HG03520 (cell line): ENCODE measurements around the gene RIC3.
"Not testable (repeated sequence)": the region's sequence is repeated elsewhere in the genome, so short reads cannot be mapped to it uniquely, and the experiment has no call there.

Experiments
- ATAC-seq: cut with Tn5 transposase; IDR thresholded peaks from one replicate; pipeline ENCODE4 v1.9.1; 2021; ENCODE audit warnings: mild to moderate bottlenecking, moderate library complexity; ENCODE audit not compliant: unreplicated experiment

The RIC3 gene

DNA sequence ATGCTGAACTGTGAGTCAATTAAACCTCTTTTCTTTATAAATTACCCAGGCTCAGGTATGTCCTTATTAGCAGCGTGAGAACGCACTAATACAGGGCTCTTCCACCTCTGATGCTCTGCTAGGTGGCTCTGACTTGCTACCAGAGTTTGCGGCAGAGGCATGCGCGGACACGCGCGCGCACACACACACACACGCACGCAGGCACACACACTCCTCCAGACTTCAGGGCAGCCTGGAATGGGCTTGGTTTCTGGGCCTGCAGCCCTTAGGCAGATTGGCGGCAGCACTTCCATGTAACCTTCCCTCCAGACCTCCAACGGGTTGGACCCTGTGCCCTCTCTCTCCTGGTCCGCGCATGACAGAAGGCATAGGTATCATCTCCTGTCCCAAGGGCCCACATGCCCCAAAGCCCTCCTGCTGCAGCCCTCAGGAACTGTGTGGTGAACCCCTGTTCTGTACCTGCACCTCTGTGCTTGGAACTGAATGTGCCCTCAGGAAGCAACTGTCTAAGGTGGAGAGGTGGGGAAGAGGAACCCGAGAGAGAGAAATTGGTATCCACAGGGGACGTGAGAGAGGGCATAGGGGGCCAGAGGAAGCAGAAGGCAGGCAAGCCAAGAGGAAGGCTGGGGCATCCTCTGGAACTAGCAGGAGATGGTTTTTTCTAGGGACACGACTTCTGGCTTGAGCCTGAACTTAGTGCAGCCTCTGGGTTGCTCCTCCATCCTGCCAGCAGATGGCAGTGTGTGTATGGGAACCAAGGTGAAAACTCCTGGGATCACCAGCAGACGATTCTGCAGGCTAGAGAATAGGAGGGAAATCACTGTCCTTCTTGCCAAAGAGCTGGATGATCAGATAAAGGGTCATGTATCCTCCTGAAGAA is 23.4 kb upstream of the RIC3 start:
- no peak for ATAC-seq

DNA sequence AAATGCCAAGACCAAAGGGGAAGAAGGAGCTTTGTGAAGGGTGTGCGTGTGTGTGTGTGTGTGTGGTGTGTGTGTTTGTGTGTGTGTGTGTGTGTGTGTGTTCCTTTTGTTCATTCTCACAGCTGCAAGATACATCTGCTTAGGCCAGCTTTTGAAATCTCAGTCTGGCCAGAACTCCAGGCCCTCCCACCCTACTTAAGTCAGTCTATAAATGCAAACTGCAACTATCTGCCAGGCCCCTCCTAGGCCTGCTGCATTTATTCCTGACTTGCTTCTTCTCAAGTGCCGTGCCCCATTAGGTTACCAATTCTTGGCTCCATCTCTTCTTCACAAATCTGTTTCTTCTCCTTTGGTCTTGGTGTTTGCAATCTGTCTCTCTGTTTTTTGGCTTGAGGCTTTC is 21.6 kb upstream of the RIC3 start:
- no peak for ATAC-seq

DNA sequence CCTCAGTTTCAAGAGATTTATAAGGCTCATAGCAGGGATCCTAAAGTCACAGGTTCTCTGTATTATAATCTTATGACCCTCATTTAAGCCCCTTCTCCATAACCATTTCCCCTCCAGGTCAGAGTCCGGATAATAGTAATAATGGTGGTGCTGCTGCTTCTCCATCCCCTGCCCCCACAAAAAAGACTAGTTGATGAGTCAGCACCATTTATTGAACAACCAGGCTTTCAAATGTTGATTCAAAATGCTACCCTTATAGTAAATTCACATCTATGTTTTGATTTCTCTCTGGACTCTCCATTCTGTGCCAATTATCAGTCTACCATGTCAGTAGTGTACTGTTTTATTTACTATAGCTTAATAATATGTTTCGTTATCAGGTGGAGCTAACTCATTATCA is 17.6 kb upstream of the RIC3 start:
- no peak for ATAC-seq

GRCh38 chr11:8183111-8183510 is 14.3 kb upstream of the RIC3 start:
- no peak for ATAC-seq

GRCh38 chr11:8180469-8180868 is 11.6 kb upstream of the RIC3 start:
- ATAC-seq, result no peak

GRCh38 chr11:8178297-8178696 is 9.5 kb upstream of the RIC3 start:
- ATAC-seq, result no peak

DNA sequence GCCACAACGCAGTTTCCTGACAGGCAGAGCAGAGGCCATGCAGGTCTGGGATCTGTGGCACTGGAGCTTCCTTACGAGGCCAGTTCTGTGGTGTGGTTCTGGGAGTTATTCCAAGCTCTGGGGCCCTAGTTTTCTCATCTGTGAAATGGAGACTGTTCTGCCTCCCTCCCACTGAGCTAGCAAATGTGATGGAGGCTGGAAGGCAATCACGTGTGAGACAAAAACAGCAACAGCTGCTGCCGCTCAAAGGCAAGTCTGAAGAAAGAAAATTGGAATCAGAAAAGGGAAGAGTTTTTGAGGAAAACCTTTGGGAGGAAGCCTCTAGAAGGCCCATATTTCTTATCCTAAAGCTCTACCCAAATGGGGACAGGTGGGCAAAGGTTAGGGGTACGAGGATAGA is 8.3 kb upstream of the RIC3 start:
- ATAC-seq, result no peak

DNA sequence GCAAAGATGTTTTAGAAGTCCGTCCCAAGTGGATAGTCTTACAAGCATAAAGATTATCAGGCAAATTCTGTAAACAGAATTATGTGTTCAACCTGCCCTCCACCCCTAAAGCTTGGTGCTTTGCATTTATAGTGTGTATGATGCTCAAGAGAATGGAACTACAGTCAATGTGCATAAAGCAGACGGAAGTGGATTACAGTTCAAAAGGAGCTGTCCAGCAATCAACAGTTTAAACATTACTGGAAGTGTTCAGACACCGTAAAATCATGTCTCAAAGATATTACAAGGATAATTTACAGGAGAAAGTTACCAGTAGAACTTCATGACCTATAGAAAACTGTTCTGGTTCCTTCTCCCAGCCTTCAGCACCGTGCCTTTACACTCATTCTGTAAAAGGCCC is 1.0 kb downstream of the RIC3 start:
- ATAC-seq, result no peak

- ATAC-seq, result no peak
Measured at GRCh38 chr11:8164746-8165145, 4.1 kb downstream of the RIC3 start.

- not testable (repeated sequence) for ATAC-seq
Measured at GRCh38 chr11:8161627-8162304, 7.1 kb downstream of the RIC3 start.

GRCh38 chr11:8156877-8157276 is 11.9 kb downstream of the RIC3 start:
- no peak for ATAC-seq

DNA sequence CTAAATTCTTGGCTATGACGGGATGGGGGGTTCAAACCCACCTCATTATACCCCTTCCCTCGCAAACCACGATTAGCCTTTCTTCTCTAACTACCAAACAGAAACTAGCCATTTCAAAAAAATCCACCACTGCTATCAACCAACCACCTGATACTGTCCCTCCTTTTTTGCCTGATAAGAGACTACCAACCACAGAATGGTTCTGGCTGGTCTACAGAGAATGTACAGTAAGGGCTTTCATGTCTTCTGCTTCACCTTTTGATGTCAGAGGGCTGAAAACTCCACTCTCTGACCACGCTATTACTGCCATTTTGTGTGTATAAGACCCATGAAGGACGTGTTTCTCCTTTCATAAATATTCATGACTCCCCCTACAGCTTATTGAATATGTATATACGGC is 19.1 kb downstream of the RIC3 start:
- ATAC-seq, result no peak

DNA sequence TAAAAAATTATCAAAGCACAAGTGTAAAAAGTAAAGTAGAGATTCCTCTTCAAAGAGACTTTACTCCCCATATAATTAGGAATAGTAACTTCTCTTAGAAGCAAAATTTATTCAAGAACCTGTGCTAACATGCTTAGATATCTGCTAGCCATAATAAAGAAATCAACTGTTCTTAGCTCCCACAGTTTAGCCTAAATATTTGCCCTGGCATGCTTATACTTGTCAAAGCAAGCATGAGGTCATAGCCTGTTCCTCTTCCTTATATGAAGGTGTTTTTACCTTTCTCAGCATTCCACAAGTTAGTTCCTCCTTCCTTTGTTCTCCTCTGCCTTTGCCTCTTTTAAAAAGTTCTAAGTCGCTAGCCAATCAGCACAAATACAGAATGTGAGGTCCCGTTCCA is 30.3 kb downstream of the RIC3 start:
- no peak for ATAC-seq

GRCh38 chr11:8127447-8127846 is 41.4 kb downstream of the RIC3 start:
- no peak for ATAC-seq

DNA sequence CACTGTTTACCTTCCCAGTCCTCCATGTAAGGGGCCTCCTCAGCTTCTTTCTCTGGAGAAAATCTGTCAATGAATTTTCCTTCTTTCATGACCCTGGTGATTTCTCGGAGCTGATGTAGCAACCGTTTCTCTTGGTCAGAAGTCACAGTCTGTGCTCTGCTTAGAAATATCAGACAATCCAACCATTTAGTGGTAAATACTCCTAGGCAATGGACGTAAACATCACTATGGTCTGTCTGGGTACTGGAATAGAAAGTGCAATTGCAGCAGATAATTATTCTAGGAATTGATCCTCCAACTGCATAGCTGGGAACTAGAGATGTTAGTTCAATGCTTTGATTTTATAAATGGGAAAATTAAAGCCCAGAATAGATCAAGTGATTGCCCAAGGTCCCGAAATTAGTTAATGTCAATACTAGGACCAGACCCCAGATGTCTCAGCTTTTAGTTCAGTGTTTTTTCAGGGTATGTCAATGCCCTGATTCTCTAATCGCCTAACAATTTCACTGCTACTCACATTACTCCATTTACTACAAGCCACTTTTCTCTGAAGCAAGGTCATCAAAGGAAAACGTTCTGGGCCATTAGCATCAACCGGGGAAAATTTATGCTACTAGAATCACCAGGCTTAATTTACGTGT is 42.1 kb downstream of the RIC3 start:
- no peak for ATAC-seq

GRCh38 chr11:8122173-8122764 is 46.6 kb downstream of the RIC3 start:
- ATAC-seq, result no peak

DNA sequence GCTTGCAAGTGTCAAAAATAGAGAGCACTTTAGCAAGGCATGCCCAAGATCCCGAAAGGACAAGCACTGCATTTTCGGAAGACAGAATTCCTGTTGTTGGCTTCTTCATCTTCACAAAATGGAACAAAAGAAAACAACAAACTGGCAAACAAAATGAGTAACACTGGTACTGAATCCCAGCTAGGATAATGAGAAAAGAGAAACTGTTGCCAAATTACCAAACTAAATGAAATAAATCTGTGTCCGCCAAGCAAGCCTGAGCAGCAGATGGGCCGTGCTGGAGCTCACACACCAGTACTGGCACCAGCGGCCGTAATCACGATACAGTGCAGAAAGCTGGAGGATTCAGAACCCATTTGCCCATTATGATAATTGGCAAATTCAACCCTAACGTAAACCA is 57.2 kb downstream of the RIC3 start:
- no peak for ATAC-seq

DNA sequence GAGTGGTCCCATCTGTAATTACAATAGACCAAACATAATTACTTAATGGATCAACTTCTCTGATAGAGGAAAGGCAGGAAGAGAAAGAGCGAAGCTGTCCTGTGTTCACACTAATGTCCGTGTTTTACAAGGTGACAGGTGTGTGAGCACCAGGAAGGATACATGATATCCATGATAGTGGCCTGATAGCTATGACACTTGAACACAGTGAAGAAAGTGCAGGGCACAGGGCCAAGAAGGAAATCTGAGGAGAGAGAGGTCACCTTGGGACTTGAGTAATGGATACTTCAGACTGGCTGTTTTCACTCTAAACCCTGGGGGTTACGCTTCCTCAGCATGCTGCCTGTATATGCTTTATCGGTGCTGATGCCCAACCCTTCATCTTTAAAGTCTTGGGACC is 58.4 kb downstream of the RIC3 start:
- ATAC-seq, result no peak

- no peak for ATAC-seq
Measured at GRCh38 chr11:8109675-8110074, 59.1 kb downstream of the RIC3 start.

- ATAC-seq, result no peak
Measured at GRCh38 chr11:8108421-8108820, 60.4 kb downstream of the RIC3 start.

GRCh38 chr11:8107642-8108041 is 61.2 kb downstream of the RIC3 start:
- ATAC-seq, result no peak

GRCh38 chr11:8106679-8107078 is 62.1 kb downstream of the RIC3 start:
- no peak for ATAC-seq
